ENCODE measurements around the gene LPP.

GRCh38 chr3:188449421-188449820, 295.5 kb downstream of the LPP start:
- TF ChIP-seq GATA2 (IDR thresholded peaks at IDR 0.05; ENCODE audit: low read depth, low read length), result no peak
- TF ChIP-seq GATA3 (IDR thresholded peaks at IDR 0.05; ENCODE audit: low read depth, low read length), result no peak

Data from SH-SY5Y (cell line).